Right forelimb (tissue), 1 donor: ENCODE measurements around the gene DTNB.
"Not testable (repeated sequence)": the region's sequence is repeated elsewhere in the genome, so short reads cannot be mapped to it uniquely, and the experiment has no call there.

Experiments
- DNase-seq: peaks from one replicate; pipeline ENCODE4 v3.0.0-alpha.2; 2018

DTNB gene

GRCh38 chr2:25673300-25674076 is at the start of gene DTNB:
Gene DTNB (minus strand): TSS chr2:25673577. CDS start chr2:25652660, 20,917 bp downstream.
- peak; percentile 89 for DNase-seq

- no peak for DNase-seq
These were observed 48.8 kb upstream of the DTNB start for GRCh38 chr2:25722224-25722623.

GRCh38 chr2:25720575-25720974 is 47.2 kb upstream of the DTNB start:
- DNase-seq = no peak

GRCh38 chr2:25714740-25715139 is 41.4 kb upstream of the DTNB start:
- DNase-seq = no peak

GRCh38 chr2:25712455-25712854 is 39.1 kb upstream of the DTNB start:
- no peak for DNase-seq

- DNase-seq = no peak
These were observed 38.4 kb upstream of the DTNB start for GRCh38 chr2:25711675-25712354.

- no peak for DNase-seq
These were observed 37.4 kb upstream of the DTNB start for GRCh38 chr2:25710750-25711149.

GRCh38 chr2:25709349-25709748 is 36.0 kb upstream of the DTNB start:
- no peak for DNase-seq

- no peak for DNase-seq
These were observed 34.7 kb upstream of the DTNB start for GRCh38 chr2:25707927-25708590.

GRCh38 chr2:25705575-25705974 is 32.2 kb upstream of the DTNB start:
- not testable (repeated sequence) for DNase-seq

- DNase-seq = no peak
These were observed 28.4 kb upstream of the DTNB start for GRCh38 chr2:25701801-25702200.

GRCh38 chr2:25700221-25700660 is 26.9 kb upstream of the DTNB start:
- DNase-seq = no peak

- no peak for DNase-seq
These were observed 25.8 kb upstream of the DTNB start for GRCh38 chr2:25699216-25699615.

- no peak for DNase-seq
These were observed 25.4 kb upstream of the DTNB start for GRCh38 chr2:25698752-25699151.

GRCh38 chr2:25697559-25698341 is 24.4 kb upstream of the DTNB start:
- DNase-seq = no peak

- no peak for DNase-seq
These were observed 19.5 kb upstream of the DTNB start for GRCh38 chr2:25692737-25693445.

GRCh38 chr2:25692143-25692542 is 18.8 kb upstream of the DTNB start:
- no peak for DNase-seq

GRCh38 chr2:25690058-25690457 is 16.7 kb upstream of the DTNB start:
- DNase-seq = no peak

- no peak for DNase-seq
These were observed 14.9 kb upstream of the DTNB start for GRCh38 chr2:25688236-25688635.

GRCh38 chr2:25685741-25686140 is 12.4 kb upstream of the DTNB start:
- DNase-seq = no peak

- DNase-seq = no peak
These were observed 11.4 kb upstream of the DTNB start for GRCh38 chr2:25684577-25685473.
